HG02571 (cell line): Measurements from ENCODE around the gene LMOD3.

ENCODE experiments used
- ATAC-seq: cut with Tn5 transposase; IDR thresholded peaks from one replicate; pipeline ENCODE4 v1.9.1; 2021; ENCODE audit warnings: mild to moderate bottlenecking, moderate library complexity; ENCODE audit not compliant: unreplicated experiment

LMOD3 gene

GRCh38 chr3:69065318-69065964 is 57.0 kb downstream of the LMOD3 start:
- ATAC-seq, result no peak

- ATAC-seq, result no peak
Measured at GRCh38 chr3:69063636-69064035, 58.8 kb downstream of the LMOD3 start.

- no peak for ATAC-seq
Measured at GRCh38 chr3:69059688-69060087, 62.7 kb downstream of the LMOD3 start.

GRCh38 chr3:69058947-69059224 is 63.5 kb downstream of the LMOD3 start:
- no peak for ATAC-seq

GRCh38 chr3:69058180-69058946 is 64.0 kb downstream of the LMOD3 start:
- ATAC-seq, result peak; percentile 89
